ENCODE results near the gene CDH12.

CDH12 gene

GRCh38 chr5:22855824-22856223 is 2.7 kb upstream of the CDH12 start:
- Histone ChIP-seq H3K4me1 (peaks cover 0 to 12% (median 10%) of the 10 kb centered on the region in 10 experiments; a peak in 11 of 20 replicates), H3K4me3 (no peak overlapping the region), H3K36me3 (no peaks in the 10 kb centered on the region), H3K27me3 (peaks cover 0 to 6% (median 0%) of the 10 kb centered on the region in 11 experiments; a peak in 4 of 22 replicates), H3K9ac (no peak overlapping the region), H4K20me1 (no peaks in the 10 kb centered on the region), H3K27ac (no peak overlapping the region), H3K9me3 (replicated peaks in 1 of 11) (no peaks in the 10 kb centered on the region), H3K4me2 (no peak overlapping the region)
- no peak for TF ChIP-seq Cebpa-rat (IDR thresholded peaks at IDR 0.05)

DNA sequence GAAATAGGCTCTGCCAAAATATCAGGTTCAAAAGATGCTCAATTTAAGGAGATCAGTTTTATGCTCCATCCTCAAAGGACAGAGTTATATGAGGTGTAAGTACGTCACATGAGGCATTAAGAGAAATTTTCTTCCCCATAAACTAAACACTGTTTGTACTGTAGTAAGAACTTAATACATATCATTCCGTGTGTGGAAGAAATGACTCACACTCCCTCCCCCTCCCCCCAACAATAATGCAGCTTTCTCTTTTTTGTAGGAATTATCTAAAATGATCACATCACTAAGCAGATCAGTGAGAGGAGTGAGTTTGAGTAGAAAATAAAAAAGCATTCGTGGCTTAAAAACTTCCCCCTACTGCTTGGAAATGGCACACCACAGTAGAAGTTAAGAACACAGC is 2.2 kb downstream of the CDH12 start:
- Histone ChIP-seq H3K9me3 (replicated peaks in 1 of 11) (no peaks in the 10 kb centered on the region), H3K4me2 (no peak overlapping the region), H3K4me3 (no peak overlapping the region), H3K9ac (no peak overlapping the region), H3K36me3 (no peaks in the 10 kb centered on the region), H3K27me3 (peaks cover 0 to 6% (median 0%) of the 10 kb centered on the region in 11 experiments; a peak in 4 of 22 replicates), H3K27ac (no peak overlapping the region), H3K4me1 (peaks cover 0 to 12% (median 10%) of the 10 kb centered on the region in 10 experiments; a peak in 11 of 20 replicates), H4K20me1 (no peaks in the 10 kb centered on the region)
- TF ChIP-seq Cebpa-rat (IDR thresholded peaks at IDR 0.05), result no peak

DNA sequence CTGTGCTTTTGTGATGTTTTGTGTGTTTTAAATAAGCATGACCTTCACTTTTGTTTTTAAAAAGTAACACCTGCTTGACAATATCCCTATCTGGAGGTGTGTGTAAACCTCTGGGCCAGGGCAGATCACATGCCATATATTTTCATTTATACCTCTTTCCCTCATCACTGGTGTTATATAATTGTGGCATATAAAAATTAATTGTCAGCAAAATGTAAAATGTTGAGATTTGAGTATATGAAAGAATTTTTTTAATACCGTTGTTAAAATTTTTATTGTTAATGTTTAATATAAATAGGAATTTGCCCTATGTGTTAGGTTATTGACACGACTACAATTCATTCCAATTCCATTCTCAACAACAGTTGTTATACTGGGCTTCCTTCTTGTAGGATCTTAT is 6.5 kb downstream of the CDH12 start:
- H3K4me2 ChIP-seq, result no peak overlapping the region
- H3K9me3 ChIP-seq (replicated peaks in 1 of 11), result no peaks in the 10 kb centered on the region
- H3K4me1 ChIP-seq, result no peaks in the 10 kb centered on the region
- H3K36me3 ChIP-seq, result no peaks in the 10 kb centered on the region
- no peak overlapping the region for H3K27ac ChIP-seq
- H3K9ac ChIP-seq, result no peak overlapping the region
- no peak for TF ChIP-seq Cebpa-rat (IDR thresholded peaks at IDR 0.05)
- H3K4me3 ChIP-seq, result no peak overlapping the region
- no peaks in the 10 kb centered on the region for H3K27me3 ChIP-seq
- H4K20me1 ChIP-seq, result no peaks in the 10 kb centered on the region

- Histone ChIP-seq H3K27me3 (no peaks in the 10 kb centered on the region), H3K27ac (no peak overlapping the region)
- no peak for TF ChIP-seq Cebpa-rat (IDR thresholded peaks at IDR 0.05)
These were observed 8.5 kb downstream of the CDH12 start for GRCh38 chr5:22844636-22845035.

GRCh38 chr5:22844155-22844554 is 9.0 kb downstream of the CDH12 start:
- Histone ChIP-seq H3K36me3 (no peaks in the 10 kb centered on the region), H3K9me3 (replicated peaks in 1 of 11) (no peaks in the 10 kb centered on the region), H3K9ac (no peak overlapping the region), H3K4me3 (no peak overlapping the region), H4K20me1 (no peaks in the 10 kb centered on the region), H3K27me3 (no peaks in the 10 kb centered on the region), H3K4me1 (no peaks in the 10 kb centered on the region), H3K27ac (no peak overlapping the region), H3K4me2 (no peak overlapping the region)
- no peak for TF ChIP-seq Cebpa-rat (IDR thresholded peaks at IDR 0.05)

More at GRCh38 chr5:22844636-22845035, 8.5 kb downstream of the CDH12 start:
- no peaks in the 10 kb centered on the region for H4K20me1 ChIP-seq
- no peaks in the 10 kb centered on the region for H3K9me3 ChIP-seq (replicated peaks in 1 of 11)
- H3K36me3 ChIP-seq, result no peaks in the 10 kb centered on the region
- no peak overlapping the region for H3K4me3 ChIP-seq
- H3K4me1 ChIP-seq, result no peaks in the 10 kb centered on the region
- no peak overlapping the region for H3K4me2 ChIP-seq
- no peak overlapping the region for H3K9ac ChIP-seq

DNA sequence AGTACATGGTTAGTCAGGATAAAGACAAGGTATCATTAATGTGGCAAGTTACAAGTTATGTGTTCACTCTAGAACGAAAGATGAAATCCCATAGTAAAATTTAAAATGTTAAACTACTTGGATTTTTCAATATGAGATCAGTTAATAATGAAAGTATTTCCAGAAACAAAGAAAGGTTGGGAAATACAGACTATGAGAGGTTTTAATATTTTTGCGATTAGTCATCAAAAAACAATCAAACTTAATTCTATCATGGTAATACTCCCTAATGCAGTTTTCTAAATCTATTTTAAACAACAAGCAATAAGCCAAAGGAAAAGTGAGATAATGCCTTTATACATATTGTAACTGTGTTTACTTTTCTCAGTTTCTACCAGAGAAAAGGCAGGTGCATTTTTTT is 10.6 kb downstream of the CDH12 start:
- Histone ChIP-seq H3K9ac (no peak overlapping the region), H3K36me3 (no peaks in the 10 kb centered on the region), H3K27me3 (no peaks in the 10 kb centered on the region), H3K4me3 (no peak overlapping the region), H3K9me3 (replicated peaks in 1 of 11) (no peaks in the 10 kb centered on the region), H4K20me1 (no peaks in the 10 kb centered on the region), H3K4me1 (no peaks in the 10 kb centered on the region), H3K27ac (no peak overlapping the region), H3K4me2 (no peak overlapping the region)
- TF ChIP-seq Cebpa-rat (IDR thresholded peaks at IDR 0.05), result no peak

DNA sequence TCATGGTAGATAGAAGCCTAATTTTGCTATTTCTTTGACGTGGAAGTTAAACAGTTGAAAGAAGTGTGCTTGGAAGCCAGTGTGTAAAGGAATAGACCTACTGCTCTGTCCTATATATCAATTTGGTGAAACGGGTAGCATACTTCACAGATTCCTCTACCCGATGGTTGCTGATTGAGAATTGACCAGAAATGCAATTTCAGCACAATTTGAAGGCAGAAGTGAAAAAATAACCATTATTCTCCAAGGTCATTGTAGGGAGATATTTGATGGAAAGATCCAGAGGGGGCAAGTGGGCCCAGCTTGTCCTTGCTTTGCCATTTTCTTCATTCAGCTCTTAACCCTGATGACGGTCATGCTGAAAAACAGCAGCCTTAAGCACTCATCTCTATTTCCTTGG is 15.3 kb downstream of the CDH12 start:
- Histone ChIP-seq H3K9me3 (replicated peaks in 1 of 11) (no peaks in the 10 kb centered on the region), H4K20me1 (no peaks in the 10 kb centered on the region), H3K27ac (no peak overlapping the region), H3K27me3 (no peaks in the 10 kb centered on the region), H3K4me3 (no peak overlapping the region), H3K36me3 (no peaks in the 10 kb centered on the region), H3K4me2 (no peak overlapping the region), H3K4me1 (no peaks in the 10 kb centered on the region), H3K9ac (no peak overlapping the region)
- TF ChIP-seq Cebpa-rat (IDR thresholded peaks at IDR 0.05), result no peak

DNA sequence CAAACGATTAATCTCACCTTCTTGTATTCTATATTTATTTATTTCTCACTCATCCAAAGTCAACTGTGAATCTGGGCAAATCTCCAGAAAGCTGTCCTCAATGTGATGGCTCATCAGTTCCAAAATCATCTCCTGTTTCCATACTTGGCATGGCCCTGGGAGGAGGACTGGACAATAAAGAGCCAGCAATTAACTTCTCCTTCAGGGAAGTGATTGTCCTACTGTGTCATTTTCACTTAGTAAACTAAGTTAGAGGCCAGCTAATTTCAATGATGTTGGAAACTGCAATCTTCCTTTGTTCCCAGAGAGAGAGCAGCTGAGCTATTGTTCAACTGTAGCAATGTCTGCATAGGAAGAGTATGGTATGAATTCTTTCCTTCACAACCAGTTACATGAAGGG is 17.5 kb downstream of the CDH12 start:
- Histone ChIP-seq H3K27me3 (no peaks in the 10 kb centered on the region), H3K4me2 (no peak overlapping the region), H3K27ac (no peak overlapping the region), H3K9ac (no peak overlapping the region), H3K9me3 (replicated peaks in 1 of 11) (no peaks in the 10 kb centered on the region), H3K4me3 (no peak overlapping the region), H4K20me1 (no peaks in the 10 kb centered on the region), H3K36me3 (no peaks in the 10 kb centered on the region), H3K4me1 (no peaks in the 10 kb centered on the region)
- TF ChIP-seq Cebpa-rat (IDR thresholded peaks at IDR 0.05), result no peak

GRCh38 chr5:22793463-22793862 is 59.7 kb downstream of the CDH12 start:
- Histone ChIP-seq H3K4me2 (no peak overlapping the region), H3K9ac (no peak overlapping the region), H3K36me3 (no peaks in the 10 kb centered on the region), H3K4me1 (no peaks in the 10 kb centered on the region), H3K27me3 (no peaks in the 10 kb centered on the region), H3K27ac (no peak overlapping the region), H3K9me3 (replicated peaks in 1 of 11) (no peaks in the 10 kb centered on the region), H4K20me1 (no peaks in the 10 kb centered on the region), H3K4me3 (no peak overlapping the region)
- TF ChIP-seq Cebpa-rat (IDR thresholded peaks at IDR 0.05), result no peak

DNA sequence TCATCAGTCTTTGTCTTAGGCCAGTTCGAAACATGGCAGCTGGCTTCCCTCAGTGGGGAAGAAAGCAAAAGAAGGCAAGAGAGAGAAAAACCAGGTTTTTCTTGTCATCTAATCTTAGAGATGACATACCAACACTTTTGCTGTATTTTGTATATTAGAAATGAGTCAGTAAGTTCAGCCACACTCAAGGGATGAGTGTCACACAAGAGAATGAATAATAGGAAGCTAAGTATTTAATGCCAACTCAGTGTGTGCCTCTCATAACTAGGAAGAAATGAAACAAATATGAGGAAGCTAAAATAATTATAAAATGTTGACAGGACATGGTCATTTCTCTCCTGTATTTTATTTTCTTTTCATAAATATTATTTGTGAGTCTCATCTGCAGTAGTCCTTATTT is 65.3 kb downstream of the CDH12 start:
- Histone ChIP-seq H3K4me2 (no peak overlapping the region), H3K4me3 (no peak overlapping the region), H3K9me3 (replicated peaks in 1 of 11) (peaks cover 0 to 5% (median 0%) of the 10 kb centered on the region in 11 experiments; a peak in 2 of 22 replicates), H3K27me3 (no peaks in the 10 kb centered on the region), H3K27ac (peak overlapping the region in 1 of 11 experiments; percentile 37; a peak in 1 of 22 replicates), H4K20me1 (no peaks in the 10 kb centered on the region), H3K36me3 (no peaks in the 10 kb centered on the region), H3K4me1 (0 out of 20 replicates have a peak, but pooled peaks cover 0 to 4% (median 0%) of the 10 kb centered on the region in 10 experiments), H3K9ac (no peak overlapping the region)
- TF ChIP-seq Cebpa-rat (IDR thresholded peaks at IDR 0.05), result no peak
